ENCODE results near the gene INSYN1. TPM values are rescaled to one million over a fixed set of nuclear protein-coding genes. Genes with fewer than 3 reads are reported as not detected.

The INSYN1 gene
- polyA plus RNA-seq, 3 donors: not detected

- H3K27me3 ChIP-seq (ENCODE audit: control insufficient read depth in 2 of 2, insufficient read depth in 2 of 2, low read length in 2 of 2): peaks cover 10 to 23% of the 10 kb centered on the region in 2 donors
Measured at GRCh38 chr15:73760330-73761329, 7.5 kb upstream of the INSYN1 start.

DNA sequence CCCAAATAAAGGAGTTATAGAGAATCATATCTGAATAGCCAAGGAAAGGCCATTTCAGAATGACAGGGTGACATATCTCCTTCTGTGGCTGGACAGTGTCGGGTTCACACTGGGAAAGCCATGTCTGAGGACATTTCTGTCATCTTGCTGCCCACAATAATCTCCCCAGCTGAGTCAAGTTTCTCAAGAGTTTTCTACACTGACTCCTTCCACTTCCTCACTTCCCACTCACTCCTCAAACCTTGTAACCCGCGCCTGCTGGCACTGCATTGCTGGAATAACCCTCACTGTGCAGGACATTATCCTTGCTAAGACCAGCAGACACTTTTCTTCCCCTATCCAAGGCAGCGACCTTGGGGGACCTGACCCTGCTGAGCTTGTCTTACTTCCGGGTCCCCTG, 5.3 kb upstream of the INSYN1 start:
- Histone ChIP-seq H4K20me1 (ENCODE audit: insufficient read depth, low read length) (no peaks in the 10 kb centered on the region), H3K4me3 (replicated peaks in 1 of 3; ENCODE audit: low read depth in 2 of 3, low read length in 3 of 3) (no peak overlapping the region), H3K27ac (ENCODE audit: low read depth in 1 of 2, low read length in 2 of 2) (no peak overlapping the region), H3K9me3 (replicated peaks in 1 of 2; ENCODE audit: control insufficient read depth in 1 of 2, insufficient read depth in 1 of 2, low read length in 2 of 2) (no peaks in the 10 kb centered on the region), H3K4me2 (replicated peaks; ENCODE audit: extremely low read depth, low read length, poor library complexity, severe bottlenecking) (no peak overlapping the region), H2AFZ (ENCODE audit: insufficient read depth, low read depth, low read length, poor library complexity, severe bottlenecking) (no peak overlapping the region), H3K27me3 (ENCODE audit: control insufficient read depth in 2 of 2, insufficient read depth in 2 of 2, low read length in 2 of 2) (peaks cover 26 to 36% of the 10 kb centered on the region in 2 donors), H3K79me2 (ENCODE audit: insufficient read depth, low read length) (no peaks in the 10 kb centered on the region), H3K36me3 (replicated peaks in 1 of 2; ENCODE audit: control insufficient read depth in 1 of 2, insufficient read depth in 2 of 2, low read length in 2 of 2) (no peaks in the 10 kb centered on the region), H3K4me1 (ENCODE audit: control insufficient read depth in 1 of 2, insufficient read depth in 2 of 2, low read length in 2 of 2) (no peaks in the 10 kb centered on the region), H3K9ac (ENCODE audit: insufficient read depth, low read length, poor library complexity, severe bottlenecking) (no peak overlapping the region)
- no peak for DNase-seq
- no peak overlapping the region for H3K4me3 Mint-ChIP-seq
- TF ChIP-seq CTCF (IDR thresholded peaks at IDR 0.05): no peak
- H3K27me3 Mint-ChIP-seq (ENCODE audit: low read depth in 3 of 3): peaks cover 26 to 33% (median 32%) of the 10 kb centered on the region in 3 donors
- intact Hi-C loops (cut with micrococcal nuclease): no loop called here
- no peak overlapping the region for H3K27ac Mint-ChIP-seq
- H3K4me1 Mint-ChIP-seq: peaks cover 2% of the 10 kb centered on the region
- H3K9me3 Mint-ChIP-seq: peaks cover 0 to 6% (median 0%) of the 10 kb centered on the region in 7 donors
- H3K36me3 Mint-ChIP-seq: peaks cover 0 to 2% of the 10 kb centered on the region in 2 donors
- WGBS (ENCODE audit: insufficient coverage): 58% methylated on average over 3 of the region's 5 CpGs

More at GRCh38 chr15:73760330-73761329, 7.5 kb upstream of the INSYN1 start:
- Histone ChIP-seq H3K9ac (ENCODE audit: insufficient read depth, low read length, poor library complexity, severe bottlenecking) (no peak overlapping the region), H3K4me2 (replicated peaks; ENCODE audit: extremely low read depth, low read length, poor library complexity, severe bottlenecking) (no peak overlapping the region), H2AFZ (ENCODE audit: insufficient read depth, low read depth, low read length, poor library complexity, severe bottlenecking) (no peak overlapping the region), H3K4me3 (replicated peaks in 1 of 3; ENCODE audit: low read depth in 2 of 3, low read length in 3 of 3) (no peak overlapping the region), H3K36me3 (replicated peaks in 1 of 2; ENCODE audit: control insufficient read depth in 1 of 2, insufficient read depth in 2 of 2, low read length in 2 of 2) (no peaks in the 10 kb centered on the region), H3K79me2 (ENCODE audit: insufficient read depth, low read length) (no peaks in the 10 kb centered on the region), H3K4me1 (ENCODE audit: control insufficient read depth in 1 of 2, insufficient read depth in 2 of 2, low read length in 2 of 2) (no peaks in the 10 kb centered on the region), H3K9me3 (replicated peaks in 1 of 2; ENCODE audit: control insufficient read depth in 1 of 2, insufficient read depth in 1 of 2, low read length in 2 of 2) (no peaks in the 10 kb centered on the region), H4K20me1 (ENCODE audit: insufficient read depth, low read length) (no peaks in the 10 kb centered on the region), H3K27ac (ENCODE audit: low read depth in 1 of 2, low read length in 2 of 2) (no peak overlapping the region)
- intact Hi-C loops (cut with micrococcal nuclease): no loop called here
- no peaks in the 10 kb centered on the region for H3K36me3 Mint-ChIP-seq
- peaks cover 7 to 19% (median 14%) of the 10 kb centered on the region in 3 donors for H3K27me3 Mint-ChIP-seq (ENCODE audit: low read depth in 3 of 3)
- DNase-seq: no peak
- H3K4me1 Mint-ChIP-seq: no peaks in the 10 kb centered on the region
- no peak for TF ChIP-seq CTCF (IDR thresholded peaks at IDR 0.05)
- no peak overlapping the region for H3K27ac Mint-ChIP-seq
- H3K4me3 Mint-ChIP-seq: no peak overlapping the region
- H3K9me3 Mint-ChIP-seq: peaks cover 0 to under 1% (median 0%) of the 10 kb centered on the region in 7 donors
- 56% methylated on average over 10 of the region's 11 CpGs for WGBS (ENCODE audit: insufficient coverage)
